HG03342 (cell line): Measurements from ENCODE around the gene PGAM2.
A peak's percentile ranks its signal among the peaks of the same experiment; 100 is the strongest.
"Not testable (repeated sequence)": the region's sequence is repeated elsewhere in the genome, so short reads cannot be mapped to it uniquely, and the experiment has no call there.

Experiments
- ATAC-seq: cut with Tn5 transposase; IDR thresholded peaks from one replicate; pipeline ENCODE4 v1.9.1; 2021; ENCODE audit warnings: mild to moderate bottlenecking, moderate library complexity; ENCODE audit not compliant: unreplicated experiment

The PGAM2 gene

DNA sequence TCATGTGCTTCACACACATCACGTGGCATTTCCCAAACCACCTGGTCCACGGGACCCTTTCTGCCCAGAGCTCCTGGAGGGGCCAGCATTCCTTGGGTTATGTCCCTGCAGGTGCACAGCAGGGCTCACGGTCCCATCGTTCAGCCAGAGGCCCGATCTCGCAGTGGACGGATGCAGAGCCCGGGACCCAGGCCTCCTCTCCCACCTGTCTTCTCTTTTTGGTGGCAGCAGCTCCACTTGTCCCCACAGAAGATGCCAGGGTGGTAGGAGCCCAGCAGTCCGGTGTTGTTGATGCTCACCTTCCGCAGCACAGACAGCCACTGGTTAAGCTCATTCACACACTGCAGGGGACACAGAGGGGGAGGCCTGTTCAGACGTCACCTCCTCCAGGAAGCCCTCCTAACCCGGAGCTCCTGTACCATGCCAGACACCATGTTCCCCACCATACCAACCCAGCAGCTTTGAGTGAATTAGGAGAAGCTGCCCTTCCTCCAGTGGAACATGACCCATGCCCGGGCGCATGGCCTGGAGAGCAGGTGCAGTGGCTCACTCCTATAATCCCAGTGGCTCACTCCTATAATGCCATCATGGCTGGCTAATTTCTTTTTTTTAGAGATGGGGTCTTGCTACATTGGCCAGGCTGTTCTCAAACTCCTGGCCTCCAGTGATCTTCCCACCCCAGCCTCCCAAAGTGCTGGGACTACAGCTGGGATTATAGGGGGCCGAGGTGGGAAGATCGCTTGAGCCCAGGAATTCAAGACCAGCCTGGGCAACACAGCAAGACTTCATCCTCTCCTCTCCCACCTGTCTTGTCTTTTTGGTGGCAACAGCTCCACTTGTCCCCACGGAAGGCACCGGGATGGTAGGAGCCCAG lies 31.2 kb downstream of the PGAM2 start:
- ATAC-seq: not testable (repeated sequence)

DNA sequence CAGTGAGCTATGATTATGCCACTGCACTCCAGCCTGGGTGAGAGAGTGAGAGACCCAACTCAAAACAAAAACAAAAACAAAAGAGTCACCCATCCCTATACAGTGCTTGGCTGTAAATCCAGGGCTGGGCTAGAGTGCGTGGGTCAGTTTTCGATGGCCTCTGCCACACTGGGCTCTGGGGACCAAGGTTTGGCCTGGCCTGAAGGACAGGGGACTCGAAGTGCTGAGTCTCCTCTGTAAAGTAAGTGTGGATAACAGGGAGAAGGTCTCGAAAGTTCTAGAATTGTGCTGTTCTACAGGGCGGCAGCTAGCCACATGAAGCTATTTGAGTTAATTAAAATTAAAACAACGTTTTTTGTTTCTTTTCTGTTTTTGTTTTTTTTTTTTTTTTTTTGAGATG lies 33.3 kb downstream of the PGAM2 start:
- ATAC-seq: not testable (repeated sequence)

- not testable (repeated sequence) for ATAC-seq
Measured at GRCh38 chr7:44031319-44031718, 34.0 kb downstream of the PGAM2 start.

GRCh38 chr7:44030029-44030428 lies 35.3 kb downstream of the PGAM2 start:
- not testable (repeated sequence) for ATAC-seq

DNA sequence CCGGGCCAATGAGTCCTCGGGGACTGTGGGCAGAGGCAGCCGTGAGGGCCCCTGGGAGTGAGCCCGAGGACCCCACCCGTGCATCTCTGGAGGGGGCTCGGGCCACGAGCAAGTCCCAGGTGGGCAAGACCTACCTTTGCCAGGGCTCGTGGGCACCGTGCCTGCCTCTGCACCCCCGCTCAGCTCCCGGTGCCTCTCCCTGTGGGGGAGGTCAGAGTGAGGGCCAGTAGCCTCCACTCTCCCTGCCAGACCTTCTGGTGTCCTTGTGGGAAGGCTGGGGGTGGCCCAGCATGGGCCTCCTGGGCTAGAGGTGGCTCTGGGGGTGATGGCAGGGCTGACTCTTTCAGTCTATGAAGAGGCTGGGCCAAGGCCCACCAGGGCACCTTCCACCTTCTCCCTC lies 35.9 kb downstream of the PGAM2 start:
- not testable (repeated sequence) for ATAC-seq

GRCh38 chr7:44022796-44023467 lies 42.4 kb downstream of the PGAM2 start:
- not testable (repeated sequence) for ATAC-seq

GRCh38 chr7:44022069-44022468 lies 43.3 kb downstream of the PGAM2 start:
- ATAC-seq: not testable (repeated sequence)

- ATAC-seq: not testable (repeated sequence)
Measured at GRCh38 chr7:44019825-44020224, 45.5 kb downstream of the PGAM2 start.

- peak; percentile 84 for ATAC-seq
Measured at GRCh38 chr7:44018857-44019807, 46.2 kb downstream of the PGAM2 start.

GRCh38 chr7:44015090-44015489 lies 50.3 kb downstream of the PGAM2 start:
- ATAC-seq: not testable (repeated sequence)
